GM08714 (cell line): ENCODE results near the gene QPCTL.
"Not testable (repeated sequence)": the region's sequence is repeated elsewhere in the genome, so short reads cannot be mapped to it uniquely, and the experiment has no call there.

Experiments used
- H3K4me3 ChIP-seq: fragments of 200-500 bp; sonication (Bioruptor generic); 2 replicates; pipeline ENCODE4 v1.5.1; 2014; ENCODE audit warnings: mild to moderate bottlenecking, low read length, inconsistent platforms
- ZNF274 ChIP-seq: IDR thresholded peaks from 2 replicates; pipeline ENCODE4 v1.6.1; 2012; ENCODE audit warnings: mild to moderate bottlenecking, low read depth, low read length

QPCTL gene

DNA sequence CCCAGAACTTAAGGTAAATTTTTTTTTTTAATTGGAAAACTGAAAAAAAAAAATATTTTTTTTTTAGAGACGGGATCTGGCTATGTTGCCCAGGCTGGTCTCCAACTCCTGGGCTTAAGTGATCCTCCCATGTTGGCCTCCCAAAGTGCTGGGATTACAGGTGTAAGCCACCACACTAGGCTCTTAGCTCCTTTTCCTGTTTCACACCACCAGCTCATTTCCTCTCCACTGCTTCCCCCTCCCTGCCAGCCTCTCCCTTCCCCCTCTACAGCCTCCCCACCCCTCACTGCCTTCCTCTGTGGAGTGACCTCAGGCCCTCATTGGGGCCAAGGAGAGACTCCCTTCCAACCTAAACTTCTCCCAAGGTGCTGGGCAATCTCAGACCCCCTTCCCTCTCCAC lies 28.7 kb upstream of the QPCTL start:
- H3K4me3 ChIP-seq: no peak overlapping the region

DNA sequence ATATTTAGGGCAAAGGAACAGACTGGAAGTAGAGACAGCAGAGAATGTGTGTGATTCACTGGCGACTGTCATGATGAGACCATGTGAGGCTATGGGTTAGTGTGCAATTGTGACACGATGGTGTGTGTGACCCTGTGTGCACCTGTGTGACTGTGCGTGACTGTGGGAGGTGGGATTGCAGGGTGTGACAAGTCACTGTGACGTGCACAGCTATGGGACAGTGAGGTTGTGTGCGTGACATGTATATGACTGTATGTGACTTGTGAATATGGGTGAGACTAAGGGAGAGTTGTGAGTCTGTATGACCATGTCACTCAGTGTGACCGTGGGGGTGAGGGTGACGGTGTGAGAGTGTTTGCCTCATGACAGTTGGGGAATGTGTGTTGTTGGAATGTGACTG lies 27.9 kb upstream of the QPCTL start:
- no peak for TF ChIP-seq ZNF274
- no peak overlapping the region for H3K4me3 ChIP-seq

More for the DNA sequence above, 28.7 kb upstream of the QPCTL start:
- no peak for TF ChIP-seq ZNF274

- peak within 1 kb of the TSS; percentile 85 for H3K4me3 ChIP-seq
- no peak for TF ChIP-seq ZNF274
These were observed 24.7 kb upstream of the QPCTL start, which contains the start of gene GIPR for GRCh38 chr19:45667620-45668341. TSS of gene GIPR (plus strand) at chr19:45668221. CDS start at chr19:45669521, 1,300 bp downstream.

DNA sequence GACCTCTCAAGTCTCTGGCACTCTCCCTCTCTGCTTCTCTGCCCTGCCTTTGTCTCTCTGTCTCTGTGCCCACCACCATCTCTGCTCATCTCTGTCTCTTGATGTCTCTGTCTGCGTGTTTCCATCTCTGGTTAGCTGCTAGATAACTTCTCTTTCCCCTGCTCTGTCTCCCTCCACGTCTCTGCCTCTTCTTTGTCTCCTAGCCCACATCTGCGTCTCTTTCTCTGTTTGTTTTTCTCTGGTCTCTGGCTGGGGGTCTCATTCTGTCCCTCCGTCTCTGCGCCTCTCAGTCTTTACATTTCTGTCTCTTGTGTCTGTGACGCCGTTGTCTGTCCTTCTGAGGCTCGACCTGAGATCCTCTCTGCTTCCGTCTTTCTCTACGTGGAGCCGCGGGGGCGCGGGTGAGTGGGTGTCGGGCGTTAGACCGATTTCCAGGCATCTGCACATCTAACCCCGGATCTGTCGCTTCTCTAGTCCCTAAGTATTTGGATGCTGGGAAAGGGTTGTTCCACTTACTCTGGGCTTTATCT lies 24.1 kb upstream of the QPCTL start:
- TF ChIP-seq ZNF274: no peak
- H3K4me3 ChIP-seq: peak overlapping the region; percentile 85

DNA sequence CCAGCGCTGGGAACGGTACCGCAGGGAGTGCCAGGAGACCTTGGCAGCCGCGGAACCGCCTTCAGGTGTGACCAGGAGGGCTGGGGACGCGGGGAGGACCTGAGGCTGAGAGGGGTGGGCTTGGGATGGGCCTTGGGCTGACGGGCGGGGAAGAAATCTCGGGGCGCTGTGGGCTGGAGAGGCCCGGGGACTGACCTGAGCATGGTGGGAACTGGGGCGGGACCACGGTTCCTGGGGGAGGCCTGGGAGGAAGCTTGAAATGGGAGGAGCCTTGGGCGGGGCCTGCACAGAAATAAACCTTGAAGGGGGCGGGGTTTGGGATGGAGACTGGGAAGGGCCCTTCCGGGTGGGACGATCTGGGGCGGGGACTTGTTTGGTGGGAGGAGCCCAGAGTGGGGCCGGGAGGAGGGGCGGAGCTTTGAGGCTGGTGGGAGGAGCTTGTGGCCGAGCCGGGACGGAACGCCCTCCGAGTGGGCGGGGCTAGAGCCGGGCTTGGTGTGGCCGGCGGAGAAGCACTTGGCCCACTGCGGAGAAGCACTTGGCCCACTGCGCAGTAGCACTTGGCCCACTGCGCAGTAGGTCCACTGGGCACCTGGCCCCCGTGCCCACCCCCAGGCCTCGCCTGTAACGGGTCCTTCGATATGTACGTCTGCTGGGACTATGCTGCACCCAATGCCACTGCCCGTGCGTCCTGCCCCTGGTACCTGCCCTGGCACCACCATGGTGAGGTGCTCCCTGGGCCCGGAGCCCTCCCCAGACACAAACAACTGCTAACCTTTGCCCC lies 21.6 kb upstream of the QPCTL start:
- no peak for TF ChIP-seq ZNF274
- H3K4me3 ChIP-seq: peak overlapping the region; percentile 85; the same call in 1 of the 2 replicates

DNA sequence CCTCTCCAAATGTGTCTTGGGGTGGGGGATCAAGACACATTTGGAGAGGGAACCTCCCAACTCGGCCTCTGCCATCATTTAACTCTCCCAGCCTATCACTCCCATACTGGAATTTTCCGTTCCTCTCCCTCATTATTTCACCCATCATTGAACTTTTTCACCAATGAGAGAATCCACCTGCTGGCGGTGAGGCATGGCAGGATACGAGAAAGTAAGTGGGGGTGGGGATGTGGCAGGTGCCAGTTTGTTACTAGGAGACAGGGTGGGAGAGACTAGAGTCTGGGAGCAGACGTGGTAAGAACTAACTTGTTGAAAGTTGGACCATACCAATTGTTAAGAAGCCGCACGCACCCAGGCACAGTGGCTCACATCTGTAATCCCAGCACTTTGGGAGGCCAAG lies 17.5 kb upstream of the QPCTL start:
- no peak for TF ChIP-seq ZNF274
- no peak overlapping the region for H3K4me3 ChIP-seq

GRCh38 chr19:45676851-45677263 lies 15.6 kb upstream of the QPCTL start:
- peak overlapping the region; percentile 23; the same call in 1 of the 2 replicates for H3K4me3 ChIP-seq
- TF ChIP-seq ZNF274: no peak

GRCh38 chr19:45677351-45678230 lies 14.9 kb upstream of the QPCTL start:
- TF ChIP-seq ZNF274: no peak
- H3K4me3 ChIP-seq: peak overlapping the region; percentile 33; the same call in 1 of the 2 replicates

GRCh38 chr19:45681391-45682015 lies 11.0 kb upstream of the QPCTL start:
- no peak overlapping the region; the same call in 1 of the 2 replicates for H3K4me3 ChIP-seq
- no peak for TF ChIP-seq ZNF274

- no peak overlapping the region for H3K4me3 ChIP-seq
- no peak for TF ChIP-seq ZNF274
These were observed 10.3 kb upstream of the QPCTL start for GRCh38 chr19:45682117-45682516.

GRCh38 chr19:45682908-45683307 lies 9.6 kb upstream of the QPCTL start:
- TF ChIP-seq ZNF274: no peak
- H3K4me3 ChIP-seq: no peak overlapping the region

DNA sequence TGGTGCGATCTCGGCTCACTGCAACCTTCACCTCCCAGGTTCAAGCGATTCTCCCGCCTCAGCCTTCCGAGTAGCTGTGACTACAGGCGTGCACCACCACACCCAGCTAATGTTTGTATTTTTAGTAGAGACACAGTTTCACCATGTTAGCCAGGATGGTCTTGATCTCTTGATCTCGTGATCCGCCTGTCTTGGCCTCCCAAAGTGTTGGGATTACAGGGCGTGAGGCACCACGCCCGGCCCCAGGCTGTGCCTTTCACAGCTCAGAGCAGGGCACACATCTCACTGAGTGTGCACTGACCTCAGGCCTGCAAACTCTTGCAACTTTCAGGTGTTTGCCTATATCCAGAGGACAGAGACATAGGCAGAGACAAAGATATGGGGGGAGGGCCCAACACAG lies 7.4 kb upstream of the QPCTL start:
- H3K4me3 ChIP-seq: not testable (repeated sequence)

- no peak for TF ChIP-seq ZNF274
- H3K4me3 ChIP-seq: no peak overlapping the region
These were observed 4.9 kb upstream of the QPCTL start for GRCh38 chr19:45687599-45687998.

DNA sequence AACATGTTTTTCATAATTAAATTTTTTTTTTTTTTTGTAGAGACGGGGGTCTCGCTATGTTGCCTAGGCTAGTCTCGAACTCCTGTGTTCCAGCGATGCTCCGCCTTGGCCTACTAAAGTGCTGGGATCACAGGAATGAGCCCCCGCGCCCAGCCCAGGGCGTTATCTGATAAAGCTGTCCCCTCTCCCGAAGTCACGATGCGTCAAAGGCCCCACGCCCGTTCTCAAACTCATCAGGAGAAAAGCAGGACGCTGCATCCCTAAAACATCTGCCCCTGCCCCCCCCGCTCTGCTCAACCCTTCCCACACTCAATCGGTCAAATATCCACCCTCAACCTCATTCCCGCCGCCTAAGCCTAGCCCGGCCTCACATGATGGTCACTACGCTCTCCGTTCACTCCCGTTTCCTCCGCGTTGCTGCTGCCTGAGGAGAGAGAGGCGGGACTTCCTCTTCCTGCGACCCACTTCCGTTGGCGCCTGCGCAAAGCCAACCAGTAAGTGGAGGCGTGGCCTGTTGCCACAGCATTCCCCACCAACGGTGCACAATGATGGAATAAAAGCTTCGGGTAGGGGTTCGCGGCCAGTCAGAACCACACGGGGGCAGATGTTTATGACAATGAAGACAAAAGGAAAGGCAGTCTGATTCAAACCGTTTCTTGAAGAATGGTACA lies 815 bp upstream of the QPCTL start, which contains the start of gene SNRPD2:
Gene SNRPD2 (minus strand): TSS at position 438 of the 671 bp plus-strand sequence. CDS start 65 bp downstream, at position 373.
- no peak for TF ChIP-seq ZNF274
- H3K4me3 ChIP-seq: peak within 1 kb of the TSS; percentile 89
